NCI-H2196 (cell line): Measurements from ENCODE around the gene CATSPERZ.
A peak's percentile ranks its signal among the peaks of the same experiment; 100 is the strongest.
"Not testable (repeated sequence)": the region's sequence is repeated elsewhere in the genome, so short reads cannot be mapped to it uniquely, and the experiment has no call there.

Source experiments
- DNase-seq: peaks from one replicate; lab custom pipeline; 2025; ENCODE audit not compliant: unreplicated experiment; lab: John Stamatoyannopoulos, UW

The CATSPERZ gene

DNA sequence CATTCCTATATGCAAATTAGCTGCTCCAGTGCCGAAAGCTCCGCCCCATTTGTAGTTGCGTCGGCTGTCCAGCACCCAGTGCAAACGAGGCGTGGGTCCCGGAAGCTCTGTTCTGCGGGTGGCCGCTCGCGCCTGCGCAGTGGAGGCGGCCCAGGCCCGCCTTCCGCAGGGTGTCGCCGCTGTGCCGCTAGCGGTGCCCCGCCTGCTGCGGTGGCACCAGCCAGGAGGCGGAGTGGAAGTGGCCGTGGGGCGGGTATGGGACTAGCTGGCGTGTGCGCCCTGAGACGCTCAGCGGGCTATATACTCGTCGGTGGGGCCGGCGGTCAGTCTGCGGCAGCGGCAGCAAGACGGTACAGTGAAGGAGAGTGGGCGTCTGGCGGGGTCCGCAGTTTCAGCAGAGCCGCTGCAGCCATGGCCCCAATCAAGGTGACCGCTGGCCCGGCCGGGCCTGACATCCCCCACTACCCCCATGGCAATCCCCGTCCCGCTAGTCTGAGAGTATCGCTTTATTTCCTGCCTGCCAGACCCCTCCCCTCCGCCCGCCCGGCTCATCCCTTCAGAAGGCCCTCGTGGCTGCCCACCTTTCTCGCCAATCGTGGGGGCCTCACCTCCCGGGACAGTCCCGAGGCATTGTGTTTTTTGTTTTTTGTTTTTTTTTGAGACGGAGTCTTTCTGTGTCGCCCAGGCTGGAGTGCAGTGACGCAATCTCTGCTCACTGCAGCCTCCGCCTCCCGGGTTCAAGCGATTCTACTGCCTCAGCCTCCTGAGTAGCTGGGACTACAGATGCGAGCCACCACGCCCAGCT is 18.0 kb downstream of the CATSPERZ start, which contains the start of gene PRDX5:
PRDX5 (plus strand) TSS at position 161 of the 805 bp plus-strand sequence; CDS start at position 256, 95 bp downstream.
- peak; percentile 94 for DNase-seq

DNA sequence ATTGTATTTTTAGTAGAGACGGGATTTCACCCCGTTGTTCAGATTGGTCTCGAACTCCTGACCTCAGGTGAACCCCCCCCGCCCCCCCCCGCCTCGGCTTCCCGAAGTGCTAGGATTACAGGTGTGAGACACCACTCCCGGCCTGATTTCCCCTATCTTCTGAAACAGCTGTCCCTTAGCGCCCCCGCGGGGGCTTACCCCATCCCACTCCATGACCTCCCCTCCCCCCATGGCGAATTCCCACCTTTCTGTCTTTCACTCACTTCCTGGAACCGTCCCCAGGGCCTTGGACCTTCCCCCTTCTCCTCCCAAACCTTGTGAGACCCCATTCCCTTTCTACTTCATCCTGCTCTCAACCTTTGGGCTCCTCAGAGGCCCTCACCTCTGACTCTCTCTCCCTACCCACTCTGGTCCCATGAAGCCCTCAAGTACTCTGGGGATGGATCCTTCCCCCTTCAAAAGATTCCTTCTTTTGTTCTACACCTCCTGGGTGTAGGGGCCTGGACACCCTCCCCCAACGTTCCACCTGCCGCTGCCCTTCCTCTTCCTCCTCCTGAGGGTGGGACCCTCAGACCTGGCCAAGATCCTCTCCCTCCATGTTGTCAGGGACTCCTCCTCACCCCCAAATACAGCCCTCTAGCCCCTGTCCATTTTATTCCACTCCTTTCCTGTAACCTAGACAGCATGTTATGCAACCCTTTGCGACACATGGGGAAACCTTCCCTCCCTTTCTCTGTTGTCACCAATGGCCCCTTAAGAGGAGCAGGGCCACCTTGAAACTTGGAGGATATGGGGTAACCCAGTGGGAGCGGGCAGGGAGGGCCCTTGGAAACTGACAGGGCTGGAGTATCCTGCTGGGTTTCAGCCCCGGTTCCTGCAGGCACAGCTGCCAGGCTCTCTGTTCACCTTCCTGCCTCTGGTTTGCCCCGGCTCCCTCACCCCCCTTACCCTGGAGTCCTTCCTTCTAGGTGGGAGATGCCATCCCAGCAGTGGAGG is 18.9 kb downstream of the CATSPERZ start:
- DNase-seq = no peak

DNA sequence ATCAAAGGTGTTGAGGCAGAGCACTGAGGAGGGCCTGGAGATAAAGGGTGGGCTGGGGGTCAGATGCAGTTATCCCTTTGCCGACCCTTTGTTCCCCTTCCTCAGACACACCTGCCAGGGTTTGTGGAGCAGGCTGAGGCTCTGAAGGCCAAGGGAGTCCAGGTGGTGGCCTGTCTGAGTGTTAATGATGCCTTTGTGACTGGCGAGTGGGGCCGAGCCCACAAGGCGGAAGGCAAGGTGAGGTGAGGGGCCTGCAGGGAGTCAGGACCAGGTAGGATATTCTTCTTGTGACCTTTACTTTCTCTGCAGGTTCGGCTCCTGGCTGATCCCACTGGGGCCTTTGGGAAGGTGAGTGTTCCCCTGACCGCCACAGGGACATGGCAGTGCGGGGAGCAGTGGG is 20.4 kb downstream of the CATSPERZ start:
- DNase-seq = no peak

DNA sequence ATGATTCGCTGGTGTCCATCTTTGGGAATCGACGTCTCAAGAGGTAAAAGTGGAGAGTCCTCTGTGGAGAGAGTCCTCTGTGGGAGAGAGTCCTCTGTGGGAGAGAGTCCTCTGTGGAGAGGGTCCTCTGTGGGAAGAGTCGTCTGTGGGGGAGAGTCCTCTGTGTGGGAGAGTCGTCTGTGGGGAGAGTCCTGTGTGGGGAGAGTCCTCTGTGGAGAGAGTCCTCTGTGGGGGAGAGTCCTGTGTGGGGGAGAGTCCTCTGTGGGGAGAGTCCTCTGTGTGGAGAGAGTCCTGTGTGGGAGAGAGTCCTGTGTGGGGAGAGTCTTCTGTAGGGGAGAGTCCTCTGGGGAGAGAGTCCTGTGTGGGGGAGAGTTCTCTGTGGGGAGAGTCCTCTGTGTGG is 20.9 kb downstream of the CATSPERZ start:
- no peak for DNase-seq

DNA sequence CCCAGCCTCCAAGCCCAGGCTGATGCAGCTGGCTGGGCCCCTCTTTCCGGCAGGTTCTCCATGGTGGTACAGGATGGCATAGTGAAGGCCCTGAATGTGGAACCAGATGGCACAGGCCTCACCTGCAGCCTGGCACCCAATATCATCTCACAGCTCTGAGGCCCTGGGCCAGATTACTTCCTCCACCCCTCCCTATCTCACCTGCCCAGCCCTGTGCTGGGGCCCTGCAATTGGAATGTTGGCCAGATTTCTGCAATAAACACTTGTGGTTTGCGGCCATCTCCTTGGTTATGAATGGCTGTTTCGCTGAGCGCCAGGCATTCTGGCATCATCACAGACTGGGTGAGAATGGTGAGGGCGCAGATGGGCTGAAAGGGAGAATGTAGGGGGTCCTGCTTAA is 21.4 kb downstream of the CATSPERZ start:
- peak; percentile 79 for DNase-seq

DNA sequence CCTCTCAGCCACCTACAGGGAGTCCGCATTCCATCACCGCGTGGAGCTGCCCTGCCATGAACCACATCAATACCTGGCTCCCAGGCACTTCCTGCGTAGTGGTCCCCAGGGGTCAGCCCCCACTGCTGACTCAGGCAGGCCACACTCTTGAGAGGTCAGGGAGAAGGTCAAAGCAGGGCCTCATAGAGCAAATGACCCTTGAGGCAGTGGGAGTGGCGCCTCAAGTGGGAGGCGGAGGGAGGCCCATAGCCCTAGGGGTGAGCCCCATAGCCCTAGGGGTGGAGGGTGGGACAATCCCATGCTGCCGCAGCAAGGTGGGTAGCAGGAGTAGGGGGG is 22.7 kb downstream of the CATSPERZ start:
- DNase-seq = no peak

DNA sequence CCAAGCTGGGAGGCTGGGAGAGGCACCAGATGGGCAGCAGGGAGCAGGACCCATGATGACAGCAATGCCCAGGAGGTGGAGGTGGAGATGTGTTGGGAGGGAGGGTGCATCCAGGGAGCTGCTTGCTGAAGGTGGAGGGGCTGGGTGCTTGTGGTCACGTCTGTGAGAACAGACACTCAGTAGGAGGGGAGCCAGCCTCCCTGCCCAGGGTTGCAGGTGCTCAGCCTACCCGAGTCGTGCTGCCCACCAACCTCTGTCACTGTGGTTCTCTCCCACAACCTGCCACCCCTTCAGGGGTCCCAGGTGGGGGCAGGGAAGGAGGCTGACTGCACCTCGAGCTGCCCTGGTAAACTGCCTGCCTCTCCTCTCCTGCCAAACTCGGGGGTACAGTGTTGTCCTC is 23.2 kb downstream of the CATSPERZ start:
- no peak for DNase-seq

DNA sequence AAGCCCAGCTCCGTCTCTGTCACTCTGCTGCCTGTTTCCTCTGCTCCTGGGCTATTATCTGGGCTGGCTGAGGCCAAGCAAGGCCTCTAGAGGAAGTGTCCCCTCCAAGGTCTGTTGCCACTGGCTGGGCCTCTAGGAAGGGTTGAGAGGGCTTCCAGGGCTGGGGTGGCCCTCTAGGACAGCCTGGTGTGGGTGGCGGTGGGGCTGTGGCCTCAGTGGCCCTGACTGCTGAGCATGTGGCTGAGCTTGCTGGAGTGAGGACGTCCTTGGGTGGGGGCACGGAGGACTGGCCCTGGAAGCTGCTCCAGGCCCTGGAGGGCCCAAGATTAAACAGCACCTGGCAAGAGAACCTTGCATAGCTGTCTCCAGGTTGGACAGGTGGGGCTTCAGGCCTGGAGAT is 23.8 kb downstream of the CATSPERZ start:
- DNase-seq = not testable (repeated sequence)

DNA sequence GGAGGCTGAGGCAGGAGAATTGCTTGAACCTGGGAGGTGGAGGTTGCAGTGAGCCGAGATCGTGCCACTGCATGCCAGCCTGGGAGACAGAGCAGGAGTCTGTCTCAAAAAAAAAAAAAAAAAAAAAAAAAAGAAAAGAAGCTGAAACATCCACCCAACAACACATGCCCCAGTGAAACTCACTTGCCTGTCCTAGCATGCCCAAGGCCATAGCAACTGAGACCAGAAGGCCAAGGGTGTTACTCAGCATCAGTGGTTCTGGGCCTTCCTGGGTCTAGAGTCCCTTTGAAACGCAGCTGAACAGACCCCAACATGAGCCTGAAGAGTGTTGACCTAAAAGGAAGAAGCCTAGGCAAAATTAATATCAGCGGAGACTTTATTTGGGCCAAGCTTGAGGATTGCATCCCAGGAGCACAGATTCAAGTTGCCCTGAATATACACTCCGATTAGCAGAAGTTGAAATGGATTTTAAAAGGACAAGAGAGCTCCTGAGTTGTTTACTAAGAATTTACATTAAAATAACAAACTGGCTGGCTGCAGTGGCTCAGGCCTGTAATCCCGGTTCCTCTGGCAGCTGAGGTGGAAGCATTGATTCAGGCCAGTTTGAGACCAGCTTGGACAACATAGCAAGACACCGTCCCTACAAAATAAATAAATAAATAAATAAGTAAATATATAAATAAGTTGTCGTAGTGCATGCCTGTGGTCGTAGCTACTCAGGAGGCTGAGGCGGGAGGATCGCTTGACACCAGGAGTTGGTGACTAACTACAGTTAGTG is 24.7 kb downstream of the CATSPERZ start:
- no peak for DNase-seq

DNA sequence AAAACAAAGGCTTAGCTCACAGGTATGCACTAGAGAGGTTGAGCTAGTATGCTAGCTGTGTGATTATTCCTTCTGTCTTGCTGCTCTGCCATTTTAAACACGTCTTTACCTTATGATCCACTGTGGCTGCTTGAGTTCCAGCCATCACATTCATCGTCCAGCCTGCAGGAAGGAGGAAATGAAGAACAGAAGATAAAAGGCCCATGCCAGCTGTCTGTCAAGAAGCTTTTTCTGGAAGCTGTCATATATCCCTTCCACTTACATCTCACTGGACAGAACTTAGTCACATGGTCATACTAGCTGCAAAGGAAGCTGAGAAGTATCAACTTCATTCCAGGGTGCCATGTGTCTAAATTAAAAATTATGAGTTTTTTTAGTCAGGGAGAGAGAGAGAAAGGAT is 27.2 kb downstream of the CATSPERZ start:
- no peak for DNase-seq

DNA sequence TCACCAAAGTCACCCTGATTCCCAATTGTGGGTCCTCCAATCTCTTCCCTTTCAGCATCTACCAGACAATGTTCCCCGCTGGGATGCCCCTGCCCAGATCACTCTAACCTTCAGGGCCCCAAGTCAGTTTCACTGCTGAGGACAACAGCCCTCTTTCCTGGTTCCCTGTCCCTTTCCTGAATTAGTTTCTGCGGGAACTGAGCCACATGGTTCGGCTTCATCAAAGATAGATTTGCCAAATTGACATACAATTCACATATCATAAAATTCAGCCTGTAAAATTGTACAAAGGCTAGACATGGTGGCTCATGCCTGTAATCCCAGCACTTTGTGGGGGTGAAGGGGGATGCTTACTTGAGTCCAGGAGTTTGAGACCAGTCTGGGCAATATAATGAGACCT is 27.8 kb downstream of the CATSPERZ start:
- no peak for DNase-seq

DNA sequence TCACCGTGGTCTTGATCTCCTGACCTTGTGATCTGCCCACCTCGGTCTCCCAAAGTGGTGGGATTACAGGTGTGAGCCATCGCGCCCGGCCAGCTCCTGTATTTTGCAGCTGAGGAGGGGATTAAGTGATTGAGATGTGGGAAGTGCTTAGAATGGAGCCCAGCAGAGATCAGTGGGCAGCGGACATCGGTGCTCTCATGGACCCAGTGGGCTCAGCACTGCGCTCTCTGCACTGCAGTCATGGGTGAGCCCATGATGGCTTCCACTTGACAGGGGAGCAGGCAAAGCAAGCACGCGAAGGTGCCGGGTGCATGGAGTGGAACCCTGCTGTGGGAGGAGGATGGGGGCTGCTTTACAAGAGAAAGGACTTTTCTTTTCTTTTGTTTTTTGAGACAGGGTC is 30.7 kb downstream of the CATSPERZ start:
- no peak for DNase-seq

DNA sequence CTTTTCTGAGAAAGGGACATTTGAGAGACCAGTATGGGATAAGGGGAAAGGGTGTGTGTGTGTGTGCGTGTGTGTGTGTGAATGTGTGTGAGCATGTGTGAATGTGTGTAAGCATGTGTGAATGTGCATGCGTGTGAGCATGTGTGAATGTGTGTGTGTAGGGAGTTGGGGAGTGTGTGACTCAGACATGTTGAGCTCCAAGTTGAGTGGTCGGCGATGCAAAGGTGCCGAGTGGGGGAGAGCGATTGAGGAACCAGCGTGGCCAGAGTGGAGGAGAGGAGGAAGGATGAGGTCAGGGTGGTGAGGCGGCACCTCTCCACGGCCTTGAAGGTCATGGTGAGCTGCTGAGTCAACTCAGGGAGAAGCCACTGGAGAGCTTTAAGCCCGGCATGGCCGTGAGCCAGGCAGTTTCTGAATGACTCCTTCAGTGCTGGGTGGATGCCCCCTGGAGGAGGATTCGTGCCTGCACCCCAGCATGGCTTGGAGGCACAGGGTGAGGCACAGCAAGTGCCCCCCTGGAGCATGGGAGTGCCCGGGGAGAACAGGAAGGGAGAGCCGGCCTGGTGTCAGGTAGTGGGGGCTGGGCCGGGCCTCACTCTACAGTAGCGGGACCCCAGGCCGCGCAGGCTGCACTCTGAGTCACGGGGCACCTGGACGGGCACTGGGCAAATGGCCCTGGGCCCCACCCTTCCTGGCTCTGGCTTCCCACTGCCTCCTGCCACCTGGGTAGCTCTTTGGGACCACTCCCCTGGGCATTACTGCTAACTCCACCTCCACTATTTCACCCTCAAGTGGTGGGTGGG is 31.6 kb downstream of the CATSPERZ start:
- peak; percentile 88 for DNase-seq

DNA sequence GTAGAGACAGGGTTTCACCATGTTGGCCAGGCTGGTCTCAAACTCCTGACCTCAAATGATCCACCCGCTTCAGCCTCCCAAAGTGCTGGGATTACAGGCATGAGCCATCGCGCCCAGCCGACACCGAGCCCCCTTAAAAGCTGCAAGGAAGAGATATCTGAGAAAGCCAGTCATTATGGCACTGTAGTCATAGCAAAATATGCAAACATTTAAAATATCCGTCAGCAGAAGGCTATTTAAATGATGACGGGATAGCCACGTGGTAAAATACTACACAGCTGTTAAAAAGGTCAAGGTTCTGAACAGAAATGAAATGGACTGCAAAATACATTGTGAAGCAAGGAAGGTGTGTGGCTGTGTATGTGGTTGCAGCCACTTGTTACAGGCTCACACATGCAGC is 33.4 kb downstream of the CATSPERZ start:
- DNase-seq = no peak

DNA sequence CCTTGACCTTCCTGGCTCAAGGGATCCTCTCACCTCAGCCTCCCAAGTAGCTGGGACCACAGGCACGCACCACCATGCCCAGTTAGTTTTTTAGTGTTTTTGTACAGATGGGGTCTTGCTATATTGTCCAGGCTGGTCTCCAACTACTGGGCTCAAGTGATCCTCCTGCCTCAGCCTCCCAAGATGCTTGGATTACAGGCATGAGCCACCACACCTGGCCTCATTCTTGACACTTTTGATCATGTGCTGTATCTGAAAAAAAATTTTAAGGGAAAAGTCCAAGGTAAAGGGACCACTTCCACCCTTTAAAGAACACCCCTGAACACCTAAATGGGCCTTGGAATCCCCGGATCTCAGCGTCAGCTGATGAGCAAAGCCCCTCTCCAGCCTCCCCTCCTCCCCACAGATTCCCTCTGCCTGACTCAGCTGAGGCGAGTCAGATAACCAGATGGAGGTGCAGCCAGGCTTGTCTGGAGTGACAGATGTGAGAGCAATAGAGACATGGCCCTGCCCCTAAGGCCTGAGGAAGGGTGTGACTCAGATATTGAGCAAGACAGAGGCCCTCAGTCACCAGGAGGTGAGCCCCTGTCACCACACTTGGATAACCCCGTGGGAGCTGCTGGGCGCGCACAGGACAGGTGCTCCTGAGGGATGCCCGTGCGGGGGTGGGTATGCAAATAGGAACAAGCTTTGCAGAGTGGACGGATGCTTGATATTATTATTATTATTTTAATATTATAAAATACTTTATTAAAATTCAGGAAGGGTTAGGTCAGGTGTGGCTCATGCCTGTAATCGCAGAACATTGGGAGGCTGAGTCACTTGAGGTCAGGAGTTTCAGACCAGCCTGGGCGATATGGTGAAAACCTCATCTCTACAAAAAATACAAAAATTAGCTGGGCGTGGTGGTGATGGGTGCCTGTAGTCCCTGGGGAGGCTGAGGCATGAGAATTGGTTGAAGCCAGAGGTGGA is 34.9 kb downstream of the CATSPERZ start:
- peak; percentile 82 for DNase-seq

DNA sequence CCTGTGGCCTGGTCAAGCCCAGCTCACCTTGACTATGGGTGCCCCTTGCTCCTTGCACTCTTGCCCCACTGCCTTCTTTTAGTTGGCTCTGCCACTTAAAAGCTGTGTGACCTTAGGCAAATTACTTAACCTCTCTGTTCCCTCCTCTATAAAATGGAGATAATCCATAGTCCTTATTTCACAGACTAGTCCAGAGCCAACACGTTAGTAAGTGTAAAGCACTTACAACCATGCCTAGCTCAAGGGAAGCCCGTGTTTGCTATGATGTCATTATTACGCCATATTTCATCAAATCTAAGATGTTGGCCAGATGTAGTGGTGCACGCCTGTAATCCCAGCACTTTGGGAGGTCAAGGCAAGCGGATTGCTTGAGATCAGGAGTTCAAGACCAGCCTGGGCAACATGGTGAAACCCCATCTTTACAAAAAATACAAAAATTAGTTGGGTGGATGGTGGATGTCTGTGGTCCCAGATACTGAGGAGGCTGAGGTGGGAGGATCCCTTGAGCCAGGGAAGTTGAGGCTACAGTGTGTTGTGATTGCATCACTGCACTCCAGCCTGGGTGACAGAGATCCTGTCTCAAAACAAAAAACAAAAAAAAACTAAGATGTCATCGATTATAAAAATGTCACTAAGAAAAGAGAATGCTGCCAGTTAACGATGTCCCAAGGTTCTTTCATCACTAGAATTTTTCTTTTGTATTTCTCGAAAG is 37.5 kb downstream of the CATSPERZ start:
- DNase-seq = no peak

DNA sequence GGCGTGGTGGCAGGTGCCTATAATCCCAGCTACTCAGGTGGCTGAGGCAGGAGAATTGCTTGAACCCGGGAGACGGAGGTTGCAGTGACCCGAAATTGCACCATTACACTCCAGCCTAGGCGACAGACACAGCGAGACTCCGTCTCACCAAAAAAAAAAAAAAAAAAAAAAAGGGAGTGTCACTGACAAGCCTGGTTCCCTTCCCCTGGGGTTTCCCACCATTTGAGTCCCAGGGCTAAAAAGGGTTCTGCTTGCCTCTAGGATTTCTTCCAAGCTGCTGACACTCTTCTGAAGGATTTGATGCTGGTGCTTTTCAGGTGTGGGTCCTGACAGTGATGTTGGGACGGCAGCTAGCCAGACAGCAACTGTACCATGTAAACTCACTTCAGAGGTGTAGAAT is 38.6 kb downstream of the CATSPERZ start:
- DNase-seq = no peak

DNA sequence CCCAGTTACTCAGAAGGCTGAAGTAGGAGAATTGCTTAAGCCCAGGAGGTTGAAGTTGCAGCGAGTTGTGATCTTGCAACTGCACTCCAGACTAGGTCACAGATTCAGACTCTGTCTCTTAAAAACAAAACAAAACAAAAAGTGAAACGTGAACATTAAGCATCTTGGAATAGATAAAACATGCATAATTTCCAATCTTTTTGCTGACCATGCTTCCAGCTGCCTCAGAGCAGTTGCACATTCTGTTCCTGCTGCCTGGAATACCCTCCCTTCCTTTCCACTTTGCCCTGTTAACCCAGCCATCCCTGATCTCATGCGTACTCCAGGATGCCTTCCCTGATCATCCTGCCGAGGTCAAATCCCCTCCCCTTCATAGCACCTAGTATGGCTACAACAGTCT is 39.1 kb downstream of the CATSPERZ start:
- DNase-seq = no peak
